HG03135 (cell line): ENCODE data around the gene LRRC17.

Experiments used
- ATAC-seq: cut with Tn5 transposase; IDR thresholded peaks from one replicate; pipeline ENCODE4 v1.9.1; 2021; ENCODE audit warnings: mild to moderate bottlenecking, moderate library complexity; ENCODE audit not compliant: unreplicated experiment

Gene LRRC17

GRCh38 chr7:102912742-102913141, at the start of gene LRRC17:
Gene LRRC17, plus strand, starts transcription at chr7:102913000. Its CDS starts 20,914 bp downstream, at chr7:102933914.
- no peak for ATAC-seq

- ATAC-seq, result no peak
Observed at GRCh38 chr7:102864958-102865357, 47.8 kb upstream of the LRRC17 start.

- ATAC-seq, result no peak
Observed at GRCh38 chr7:102866535-102867215, 46.1 kb upstream of the LRRC17 start.

- no peak for ATAC-seq
Observed at GRCh38 chr7:102869195-102869594, 43.6 kb upstream of the LRRC17 start.

- no peak for ATAC-seq
Observed at GRCh38 chr7:102872460-102872859, 40.3 kb upstream of the LRRC17 start.

- ATAC-seq, result peak; percentile 12
Observed at GRCh38 chr7:102873470-102874165, 39.2 kb upstream of the LRRC17 start.

GRCh38 chr7:102874166-102874829, 38.5 kb upstream of the LRRC17 start:
- ATAC-seq, result peak; percentile 99

GRCh38 chr7:102874966-102875365, 37.8 kb upstream of the LRRC17 start:
- no peak for ATAC-seq

- ATAC-seq, result no peak
Observed at GRCh38 chr7:102875700-102876295, 37.0 kb upstream of the LRRC17 start.

GRCh38 chr7:102883098-102883860, 29.5 kb upstream of the LRRC17 start:
- ATAC-seq, result no peak

GRCh38 chr7:102888561-102889233, 24.1 kb upstream of the LRRC17 start:
- no peak for ATAC-seq

- ATAC-seq, result no peak
Observed at GRCh38 chr7:102889851-102890250, 22.9 kb upstream of the LRRC17 start.

- no peak for ATAC-seq
Observed at GRCh38 chr7:102890292-102890970, 22.4 kb upstream of the LRRC17 start.

GRCh38 chr7:102890971-102891692, 21.7 kb upstream of the LRRC17 start:
- ATAC-seq, result no peak

GRCh38 chr7:102891693-102892261, 21.0 kb upstream of the LRRC17 start:
- ATAC-seq, result no peak

- no peak for ATAC-seq
Observed at GRCh38 chr7:102892631-102893278, 20.0 kb upstream of the LRRC17 start.

- no peak for ATAC-seq
Observed at GRCh38 chr7:102895602-102896001, 17.2 kb upstream of the LRRC17 start.

- no peak for ATAC-seq
Observed at GRCh38 chr7:102896585-102896984, 16.2 kb upstream of the LRRC17 start.
